ENCODE measurements around the gene WBP1.

Gene WBP1

DNA sequence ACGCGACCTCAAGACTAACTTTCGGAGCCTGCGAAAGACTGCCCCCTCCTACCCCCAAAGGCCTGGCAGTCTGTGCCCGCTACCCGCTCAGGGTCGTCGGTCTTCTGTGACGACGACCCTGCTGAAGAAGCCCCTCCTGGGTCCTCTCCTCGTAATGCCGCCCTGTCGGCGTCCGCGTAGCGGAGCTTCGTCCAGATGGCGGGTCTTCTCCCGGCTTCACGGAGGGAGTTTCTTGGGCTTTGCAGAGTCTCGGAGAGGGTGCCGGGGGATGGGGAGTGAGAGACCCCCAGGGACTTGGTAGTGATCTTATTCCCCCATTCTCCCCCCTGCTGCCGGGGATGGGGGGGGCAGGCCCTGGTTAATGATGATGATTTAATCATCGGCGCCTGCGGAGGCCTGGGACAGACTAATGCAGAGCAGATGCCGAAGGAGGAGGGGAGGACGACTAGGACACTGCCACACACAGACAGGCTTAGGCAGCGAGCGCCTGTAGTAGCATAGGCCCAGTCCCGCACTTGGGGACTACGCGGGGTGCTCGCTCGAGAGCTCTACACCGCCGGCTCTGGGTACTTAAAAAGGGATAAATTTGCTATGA is 49.8 kb downstream of the WBP1 start:
- Histone ChIP-seq H3K36me3 (ENCODE audit: control insufficient read depth, insufficient read depth, low read length) (no peaks in the 10 kb centered on the region), H3K27me3 (ENCODE audit: control insufficient read depth, insufficient read depth, low read length) (peaks cover 12% of the 10 kb centered on the region), H3K4me3 (ENCODE audit: low read length) (peak overlapping the region; percentile 89), H3K9ac (ENCODE audit: low read length) (peak overlapping the region; percentile 27), H3K27ac (ENCODE audit: low read depth, low read length) (peak overlapping the region; percentile 99), H3K4me1 (ENCODE audit: control insufficient read depth, insufficient read depth, low read length) (peaks cover 9% of the 10 kb centered on the region)

DNA sequence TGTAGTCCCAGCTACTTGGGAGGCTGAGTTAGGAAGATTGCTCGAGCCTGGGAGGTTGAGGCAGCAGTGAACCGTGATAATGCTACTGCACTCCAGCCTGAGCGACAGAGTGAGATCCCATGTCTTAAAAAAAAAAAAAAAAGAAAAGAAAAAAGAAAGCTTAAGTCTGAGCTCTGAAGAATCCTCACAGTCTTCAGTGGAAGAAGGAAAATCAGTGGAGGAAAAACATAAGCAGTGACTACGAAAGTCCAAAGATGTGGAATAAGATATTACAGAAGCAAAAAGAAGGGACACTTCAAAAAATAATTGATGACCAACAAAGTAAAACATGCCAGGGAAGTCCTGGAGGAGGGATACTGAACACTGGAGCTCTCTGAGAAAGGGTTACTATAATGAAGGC is 52.0 kb downstream of the WBP1 start:
- Histone ChIP-seq H3K36me3 (ENCODE audit: control insufficient read depth, insufficient read depth, low read length) (no peaks in the 10 kb centered on the region), H3K4me1 (ENCODE audit: control insufficient read depth, insufficient read depth, low read length) (peaks cover 9% of the 10 kb centered on the region), H3K9ac (ENCODE audit: low read length) (no peak overlapping the region), H3K4me3 (ENCODE audit: low read length) (no peak overlapping the region), H3K27me3 (ENCODE audit: control insufficient read depth, insufficient read depth, low read length) (peaks cover 27% of the 10 kb centered on the region), H3K27ac (ENCODE audit: low read depth, low read length) (no peak overlapping the region)
